ENCODE measurements around the gene MAP4K5. TPM values are rescaled to one million over a fixed set of nuclear protein-coding genes. Genes with fewer than 3 reads are reported as not detected.

The MAP4K5 gene
- total RNA-seq, 1 experiment from 2014 or later: 42.7 TPM

GRCh38 chr14:50533806-50534205, 1.4 kb upstream of the MAP4K5 start:
- peaks cover 16 to 20% of the 10 kb centered on the region in 2 experiments for H3K9me3 Mint-ChIP-seq
- H3K14ac ChIP-seq (ENCODE audit: insufficient read depth, low read length): no peak overlapping the region
- no peak overlapping the region for H3K4me3 Mint-ChIP-seq
- H4K8ac ChIP-seq (replicated peaks; ENCODE audit: insufficient read length, low read depth, low read length): no peak overlapping the region
- no peak overlapping the region for H2BK5ac ChIP-seq (ENCODE audit: insufficient read length, low read length)
- H3K27me3 ChIP-seq (ENCODE audit: insufficient read depth, low read length): no peaks in the 10 kb centered on the region; the same call in 1 of the 2 replicates
- no peak overlapping the region for H3K9ac ChIP-seq (ENCODE audit: extremely low read depth, insufficient read length, low read length)
- no peaks in the 10 kb centered on the region; the same call in 1 of the 2 replicates for H3K27me3 Mint-ChIP-seq (ENCODE audit: low read depth)
- peaks cover 4% of the 10 kb centered on the region; the same call in 1 of the 2 replicates for H3K4me1 ChIP-seq (ENCODE audit: insufficient read depth, low read length)
- no peak overlapping the region for H3T11ph ChIP-seq (ENCODE audit: low read length)
- WGBS (ENCODE audit: extremely low coverage, insufficient read length, low lambda C conversion rate): no CpG with 5 or more reads among the region's 3 CpGs
- H2BK20ac ChIP-seq (ENCODE audit: low read depth, low read length, poor library complexity, severe bottlenecking): no peak overlapping the region
- H3K23me2 ChIP-seq (ENCODE audit: insufficient read length, low read depth, low read length, poor library complexity, severe bottlenecking): peaks cover 16% of the 10 kb centered on the region
- H3K4ac ChIP-seq (ENCODE audit: low read depth, low read length): no peak overlapping the region
- no peak overlapping the region for H3K23ac ChIP-seq (ENCODE audit: insufficient read length, low read depth, low read length)
- no peak overlapping the region for H2BK15ac ChIP-seq (ENCODE audit: low read depth, low read length)
- peaks cover 18% of the 10 kb centered on the region; the same call in 1 of the 2 replicates for H3K79me2 ChIP-seq (ENCODE audit: insufficient read depth, low read length)
- peaks cover 13 to 23% (median 22%) of the 10 kb centered on the region in 3 experiments for H3K36me3 Mint-ChIP-seq (ENCODE audit: insufficient read depth in 1 of 3, low read depth in 3 of 3)
- H4K91ac ChIP-seq (ENCODE audit: insufficient read length, low read depth, low read length): no peak overlapping the region
- H2AFZ ChIP-seq (ENCODE audit: low read length): no peak overlapping the region
- no peak overlapping the region for H3K27ac ChIP-seq (ENCODE audit: insufficient read length, low read depth, low read length)
- H3K4me1 Mint-ChIP-seq: peaks cover 28 to 32% of the 10 kb centered on the region in 2 experiments
- H3K18ac ChIP-seq (ENCODE audit: insufficient read length, low read depth, low read length): no peak overlapping the region
- no peaks in the 10 kb centered on the region for H3K9me3 ChIP-seq (ENCODE audit: control insufficient read depth, low read depth, low read length)
- no peak overlapping the region for H2BK120ac ChIP-seq (ENCODE audit: low read depth, low read length, poor library complexity, severe bottlenecking)
- peaks cover 4% of the 10 kb centered on the region for H3K79me1 ChIP-seq (ENCODE audit: insufficient read depth, low read depth, low read length, poor library complexity, severe bottlenecking)
- no peak overlapping the region for H2BK12ac ChIP-seq (ENCODE audit: insufficient read length, low read depth, low read length)
- no peaks in the 10 kb centered on the region for H4K20me1 ChIP-seq (ENCODE audit: control insufficient read depth, insufficient read depth, insufficient read length)
- no peak overlapping the region for H4K5ac ChIP-seq (ENCODE audit: insufficient read length, low read depth, low read length)
- H3K56ac ChIP-seq (ENCODE audit: insufficient read length, low read depth, low read length): no peak overlapping the region
- no peak overlapping the region for H3K4me2 ChIP-seq (ENCODE audit: insufficient read depth, insufficient read length, low read length)
- TF ChIP-seq CTCF (conservative IDR thresholded peaks at IDR 0.05): no peak
- H3K27ac Mint-ChIP-seq: no peak overlapping the region
- DNase-seq: no peak
- no peak overlapping the region for H2AK5ac ChIP-seq (ENCODE audit: insufficient read length, low read length)

Measured in H9 (cell line).